ENCODE measurements around the gene CLMN. TPM values are rescaled to one million over a fixed set of nuclear protein-coding genes. Genes with fewer than 3 reads are reported as not detected.

Gene CLMN
- polyA plus RNA-seq, 2 donors, result 1.6 to 2.3 TPM

GRCh38 chr14:95315579-95315978 is 4.1 kb downstream of the CLMN start:
- Histone ChIP-seq H3K36me3 (ENCODE audit: control insufficient read depth in 2 of 2, insufficient read depth in 2 of 2, low read length in 1 of 2) (no peaks in the 10 kb centered on the region), H3K27ac (ENCODE audit: low read depth in 2 of 2, low read length in 1 of 2) (no peak overlapping the region), H3K4me3 (ENCODE audit: low read depth in 1 of 2, low read length in 2 of 2) (no peak overlapping the region), H3K27me3 (ENCODE audit: control insufficient read depth in 1 of 2, insufficient read depth in 2 of 2, low read length in 2 of 2) (no peaks in the 10 kb centered on the region), H3K9me3 (ENCODE audit: control insufficient read depth in 2 of 2, insufficient read depth in 1 of 2, low read depth in 1 of 2, low read length in 1 of 2) (no peaks in the 10 kb centered on the region), H3K4me1 (ENCODE audit: control insufficient read depth in 2 of 2, insufficient read depth in 2 of 2, low read length in 1 of 2) (peaks cover 9 to 26% of the 10 kb centered on the region in 2 donors)
- WGBS, 2 donors, result 49 to 54% methylated on average over 7 of the region's 7 CpGs

GRCh38 chr14:95315156-95315555 is 4.6 kb downstream of the CLMN start:
- Histone ChIP-seq H3K36me3 (ENCODE audit: control insufficient read depth in 2 of 2, insufficient read depth in 2 of 2, low read length in 1 of 2) (no peaks in the 10 kb centered on the region), H3K4me1 (ENCODE audit: control insufficient read depth in 2 of 2, insufficient read depth in 2 of 2, low read length in 1 of 2) (peaks cover 9 to 27% of the 10 kb centered on the region in 2 donors), H3K27ac (ENCODE audit: low read depth in 2 of 2, low read length in 1 of 2) (peak overlapping the region in 1 of 2 donors; percentile 34), H3K4me3 (ENCODE audit: low read depth in 1 of 2, low read length in 2 of 2) (no peak overlapping the region), H3K9me3 (ENCODE audit: control insufficient read depth in 2 of 2, insufficient read depth in 1 of 2, low read depth in 1 of 2, low read length in 1 of 2) (no peaks in the 10 kb centered on the region), H3K27me3 (ENCODE audit: control insufficient read depth in 1 of 2, insufficient read depth in 2 of 2, low read length in 2 of 2) (no peaks in the 10 kb centered on the region)
- 81 to 90% methylated on average over 6 of the region's 6 CpGs for WGBS, 2 donors

- Histone ChIP-seq H3K27ac (ENCODE audit: low read depth in 2 of 2, low read length in 1 of 2) (peak overlapping the region; percentile 58 to 61), H3K4me1 (ENCODE audit: control insufficient read depth in 2 of 2, insufficient read depth in 2 of 2, low read length in 1 of 2) (peaks cover 9 to 27% of the 10 kb centered on the region in 2 donors), H3K4me3 (ENCODE audit: low read depth in 1 of 2, low read length in 2 of 2) (no peak overlapping the region), H3K36me3 (ENCODE audit: control insufficient read depth in 2 of 2, insufficient read depth in 2 of 2, low read length in 1 of 2) (no peaks in the 10 kb centered on the region), H3K27me3 (ENCODE audit: control insufficient read depth in 1 of 2, insufficient read depth in 2 of 2, low read length in 2 of 2) (no peaks in the 10 kb centered on the region), H3K9me3 (ENCODE audit: control insufficient read depth in 2 of 2, insufficient read depth in 1 of 2, low read depth in 1 of 2, low read length in 1 of 2) (no peaks in the 10 kb centered on the region)
- WGBS, 2 donors, result 39 to 63% methylated on average over 6 of the region's 6 CpGs
Observed at GRCh38 chr14:95314609-95315008, 5.1 kb downstream of the CLMN start.

DNA sequence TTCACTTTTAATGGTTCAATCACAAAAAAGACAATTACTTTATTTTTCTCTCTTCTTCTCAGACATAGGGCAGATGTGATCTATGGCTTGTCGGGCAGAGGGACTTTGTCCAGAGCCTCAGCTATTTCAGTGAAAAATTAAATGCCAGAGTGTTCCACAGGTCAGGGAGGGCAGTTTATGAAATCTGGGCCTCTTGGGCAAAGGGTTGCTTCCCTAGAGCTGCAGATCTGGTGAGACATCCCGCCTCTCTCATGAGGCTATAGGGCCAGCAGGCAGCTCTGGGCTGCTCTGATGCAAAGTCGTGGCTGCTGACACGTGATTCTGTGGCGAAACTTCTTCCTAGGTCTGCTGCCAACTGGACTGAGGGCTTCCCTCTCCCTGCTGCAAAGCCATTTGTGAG is 6.0 kb downstream of the CLMN start:
- Histone ChIP-seq H3K4me1 (ENCODE audit: control insufficient read depth in 2 of 2, insufficient read depth in 2 of 2, low read length in 1 of 2) (peaks cover 3 to 24% of the 10 kb centered on the region in 2 donors), H3K9me3 (ENCODE audit: control insufficient read depth in 2 of 2, insufficient read depth in 1 of 2, low read depth in 1 of 2, low read length in 1 of 2) (no peaks in the 10 kb centered on the region), H3K27ac (ENCODE audit: low read depth in 2 of 2, low read length in 1 of 2) (peak overlapping the region; percentile 58 to 61), H3K27me3 (ENCODE audit: control insufficient read depth in 1 of 2, insufficient read depth in 2 of 2, low read length in 2 of 2) (no peaks in the 10 kb centered on the region), H3K36me3 (ENCODE audit: control insufficient read depth in 2 of 2, insufficient read depth in 2 of 2, low read length in 1 of 2) (no peaks in the 10 kb centered on the region), H3K4me3 (ENCODE audit: low read depth in 1 of 2, low read length in 2 of 2) (no peak overlapping the region)
- 44 to 47% methylated on average over 5 of the region's 5 CpGs for WGBS, 2 donors

GRCh38 chr14:95313190-95313589 is 6.5 kb downstream of the CLMN start:
- Histone ChIP-seq H3K27me3 (ENCODE audit: control insufficient read depth in 1 of 2, insufficient read depth in 2 of 2, low read length in 2 of 2) (no peaks in the 10 kb centered on the region), H3K4me1 (ENCODE audit: control insufficient read depth in 2 of 2, insufficient read depth in 2 of 2, low read length in 1 of 2) (peaks cover 3 to 22% of the 10 kb centered on the region in 2 donors), H3K27ac (ENCODE audit: low read depth in 2 of 2, low read length in 1 of 2) (no peak overlapping the region), H3K9me3 (ENCODE audit: control insufficient read depth in 2 of 2, insufficient read depth in 1 of 2, low read depth in 1 of 2, low read length in 1 of 2) (no peaks in the 10 kb centered on the region), H3K36me3 (ENCODE audit: control insufficient read depth in 2 of 2, insufficient read depth in 2 of 2, low read length in 1 of 2) (no peaks in the 10 kb centered on the region), H3K4me3 (ENCODE audit: low read depth in 1 of 2, low read length in 2 of 2) (no peak overlapping the region)
- WGBS, 2 donors, result 79 to 85% methylated on average over 2 of the region's 2 CpGs

GRCh38 chr14:95312311-95312710 is 7.4 kb downstream of the CLMN start:
- no peak overlapping the region for H3K4me3 ChIP-seq (ENCODE audit: low read depth in 1 of 2, low read length in 2 of 2)
- no peak overlapping the region for H3K27ac ChIP-seq (ENCODE audit: low read depth in 2 of 2, low read length in 1 of 2)
- H3K36me3 ChIP-seq (ENCODE audit: control insufficient read depth in 2 of 2, insufficient read depth in 2 of 2, low read length in 1 of 2), result no peaks in the 10 kb centered on the region
- peaks cover 3 to 22% of the 10 kb centered on the region in 2 donors for H3K4me1 ChIP-seq (ENCODE audit: control insufficient read depth in 2 of 2, insufficient read depth in 2 of 2, low read length in 1 of 2)
- no peaks in the 10 kb centered on the region for H3K27me3 ChIP-seq (ENCODE audit: control insufficient read depth in 1 of 2, insufficient read depth in 2 of 2, low read length in 2 of 2)
- no peaks in the 10 kb centered on the region for H3K9me3 ChIP-seq (ENCODE audit: control insufficient read depth in 2 of 2, insufficient read depth in 1 of 2, low read depth in 1 of 2, low read length in 1 of 2)
- 80 to 84% methylated on average over 6 of the region's 6 CpGs for WGBS, 2 donors

DNA sequence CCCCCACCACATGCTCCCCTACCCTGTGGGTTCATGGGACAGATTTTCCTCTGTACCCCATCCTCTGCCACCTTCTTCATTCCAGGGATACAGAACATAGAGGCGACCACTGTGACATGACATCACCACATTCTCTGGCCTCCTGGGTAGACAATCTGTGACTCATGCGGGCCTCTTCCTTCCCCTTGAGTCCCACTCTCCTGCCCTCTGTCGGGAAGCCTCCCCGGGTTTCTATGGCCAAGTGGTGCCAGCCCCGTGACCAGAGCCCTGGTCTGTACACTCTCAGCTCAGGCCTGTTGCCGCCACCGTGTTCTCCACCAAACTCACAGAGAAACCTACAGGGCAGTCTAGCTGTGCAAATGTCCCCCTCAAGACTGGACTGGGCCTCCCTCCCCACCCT is 8.0 kb downstream of the CLMN start:
- 80 to 82% methylated on average over 7 of the region's 7 CpGs for WGBS, 2 donors
- Histone ChIP-seq H3K4me1 (ENCODE audit: control insufficient read depth in 2 of 2, insufficient read depth in 2 of 2, low read length in 1 of 2) (peaks cover 3 to 22% of the 10 kb centered on the region in 2 donors), H3K9me3 (ENCODE audit: control insufficient read depth in 2 of 2, insufficient read depth in 1 of 2, low read depth in 1 of 2, low read length in 1 of 2) (no peaks in the 10 kb centered on the region), H3K4me3 (ENCODE audit: low read depth in 1 of 2, low read length in 2 of 2) (no peak overlapping the region), H3K36me3 (ENCODE audit: control insufficient read depth in 2 of 2, insufficient read depth in 2 of 2, low read length in 1 of 2) (no peaks in the 10 kb centered on the region), H3K27ac (ENCODE audit: low read depth in 2 of 2, low read length in 1 of 2) (no peak overlapping the region), H3K27me3 (ENCODE audit: control insufficient read depth in 1 of 2, insufficient read depth in 2 of 2, low read length in 2 of 2) (no peaks in the 10 kb centered on the region)

- WGBS, 2 donors, result 86 to 87% methylated on average over 16 of the region's 16 CpGs
- Histone ChIP-seq H3K9me3 (ENCODE audit: control insufficient read depth in 2 of 2, insufficient read depth in 1 of 2, low read depth in 1 of 2, low read length in 1 of 2) (no peaks in the 10 kb centered on the region), H3K4me3 (ENCODE audit: low read depth in 1 of 2, low read length in 2 of 2) (no peak overlapping the region), H3K27ac (ENCODE audit: low read depth in 2 of 2, low read length in 1 of 2) (no peak overlapping the region), H3K36me3 (ENCODE audit: control insufficient read depth in 2 of 2, insufficient read depth in 2 of 2, low read length in 1 of 2) (no peaks in the 10 kb centered on the region), H3K4me1 (ENCODE audit: control insufficient read depth in 2 of 2, insufficient read depth in 2 of 2, low read length in 1 of 2) (peaks cover 3 to 18% of the 10 kb centered on the region in 2 donors), H3K27me3 (ENCODE audit: control insufficient read depth in 1 of 2, insufficient read depth in 2 of 2, low read length in 2 of 2) (no peaks in the 10 kb centered on the region)
Observed at GRCh38 chr14:95310635-95311380, 8.9 kb downstream of the CLMN start.

GRCh38 chr14:95309261-95310051 is 10.3 kb downstream of the CLMN start:
- no peaks in the 10 kb centered on the region for H3K9me3 ChIP-seq (ENCODE audit: control insufficient read depth in 2 of 2, insufficient read depth in 1 of 2, low read depth in 1 of 2, low read length in 1 of 2)
- H3K4me3 ChIP-seq (ENCODE audit: low read depth in 1 of 2, low read length in 2 of 2), result no peak overlapping the region
- H3K27me3 ChIP-seq (ENCODE audit: control insufficient read depth in 1 of 2, insufficient read depth in 2 of 2, low read length in 2 of 2), result no peaks in the 10 kb centered on the region
- no peaks in the 10 kb centered on the region for H3K36me3 ChIP-seq (ENCODE audit: control insufficient read depth in 2 of 2, insufficient read depth in 2 of 2, low read length in 1 of 2)
- H3K27ac ChIP-seq (ENCODE audit: low read depth in 2 of 2, low read length in 1 of 2), result no peak overlapping the region
- peaks cover 3 to 8% of the 10 kb centered on the region in 2 donors for H3K4me1 ChIP-seq (ENCODE audit: control insufficient read depth in 2 of 2, insufficient read depth in 2 of 2, low read length in 1 of 2)
- 85 to 88% methylated on average over 10 of the region's 10 CpGs for WGBS, 2 donors

Measured in esophagus (tissue), 2 donors.